Loucy (cell line): ENCODE measurements around the gene TIGD4.

Experiments used
- H2AFZ ChIP-seq: fragments of 200-600 bp; sonication (generic); 2 replicates; pipeline ENCODE4 v1.6.0; 2016; ENCODE audit warnings: antibody characterized with exemption, mild to moderate bottlenecking, low read length, moderate library complexity
- H3F3A ChIP-seq: fragments of 200-600 bp; 2 replicates; pipeline ENCODE4 v1.6.0; 2016; ENCODE audit warnings: antibody characterized with exemption, low read depth, mild to moderate bottlenecking
- H3K27me3 ChIP-seq: fragments of 200-600 bp; sonication (generic); 2 replicates; pipeline ENCODE4 v1.6.1; 2014; ENCODE audit warnings: low read length, mild to moderate bottlenecking; ENCODE audit not compliant: insufficient read depth, poor library complexity, severe bottlenecking
- H3K36me3 ChIP-seq: fragments of 200-600 bp; sonication (generic); 2 replicates; pipeline ENCODE4 v1.6.1; 2016; ENCODE audit warnings: low read length; ENCODE audit not compliant: insufficient read depth
- H3K4me1 ChIP-seq: fragments of 200-600 bp; sonication (generic); 2 replicates; pipeline ENCODE4 v1.5.1; 2014; ENCODE audit warnings: low read length, mild to moderate bottlenecking; ENCODE audit not compliant: insufficient read depth, poor library complexity, severe bottlenecking
- H3K4me2 ChIP-seq: fragments of 200-600 bp; sonication (generic); 2 replicates; pipeline ENCODE4 v1.6.0; 2014; ENCODE audit warnings: antibody characterized with exemption, low read length, low read depth, mild to moderate bottlenecking; ENCODE audit not compliant: poor library complexity, severe bottlenecking
- H3K4me3 ChIP-seq: fragments of 200-600 bp; sonication (generic); 2 replicates; pipeline ENCODE4 v1.5.1; 2014; ENCODE audit warnings: low read length, mild to moderate bottlenecking, mixed read lengths; ENCODE audit not compliant: poor library complexity, severe bottlenecking
- H3K79me2 ChIP-seq: fragments of 200-600 bp; sonication (generic); 2 replicates; pipeline ENCODE4 v1.6.1; 2014; ENCODE audit warnings: low read length; ENCODE audit not compliant: insufficient read depth
- H3K9ac ChIP-seq: fragments of 200-600 bp; sonication (generic); 2 replicates; pipeline ENCODE4 v1.6.0; 2014; ENCODE audit warnings: mild to moderate bottlenecking, low read depth, low read length, moderate library complexity; ENCODE audit not compliant: poor library complexity, severe bottlenecking
- H3K9me2 ChIP-seq: fragments of 200-600 bp; sonication (generic); replicated peaks from 2 replicates; pipeline ENCODE4 v1.6.1; 2016; ENCODE audit warnings: low read depth, low read length, mixed read lengths
- H3K9me3 ChIP-seq: fragments of 200-600 bp; sonication (generic); 2 replicates; pipeline ENCODE4 v1.6.1; 2014; ENCODE audit warnings: mild to moderate bottlenecking, antibody characterized with exemption, low read length, low read depth; ENCODE audit not compliant: insufficient read depth
- H4K20me1 ChIP-seq: fragments of 200-600 bp; sonication (generic); 2 replicates; pipeline ENCODE4 v1.6.0; 2014; ENCODE audit warnings: antibody characterized with exemption, low read length, mild to moderate bottlenecking; ENCODE audit not compliant: insufficient read depth, poor library complexity, severe bottlenecking
- CTCF ChIP-seq: fragments of 200-600 bp; sonication (generic); conservative IDR thresholded peaks from 2 replicates; pipeline ENCODE4 v1.5.1; 2014; ENCODE audit warnings: mild to moderate bottlenecking, antibody characterized with exemption, low read length
- EZH2phosphoT487 ChIP-seq: fragments of 200-600 bp; IDR thresholded peaks from 2 replicates; pipeline ENCODE4 v1.6.1; 2018; ENCODE audit warnings: antibody characterized with exemption, mild to moderate bottlenecking, moderate library complexity, borderline replicate concordance

The TIGD4 gene

GRCh38 chr4:152824561-152824960 is 45.0 kb upstream of the TIGD4 start:
- Histone ChIP-seq H3K4me3 (no peak overlapping the region), H3K79me2 (no peaks in the 10 kb centered on the region), H3K4me1 (no peaks in the 10 kb centered on the region), H3K4me2 (no peak overlapping the region), H4K20me1 (no peaks in the 10 kb centered on the region), H3K9me2 (no peaks in the 10 kb centered on the region), H2AFZ (no peak overlapping the region), H3F3A (no peaks in the 10 kb centered on the region), H3K9ac (no peak overlapping the region), H3K9me3 (0 out of 2 replicates have a peak, but pooled peaks cover 7% of the 10 kb centered on the region), H3K36me3 (peaks cover 6% of the 10 kb centered on the region; the same call in 1 of the 2 replicates), H3K27me3 (no peaks in the 10 kb centered on the region)
- TF ChIP-seq CTCF = no peak
- no peak for TF ChIP-seq EZH2phosphoT487

GRCh38 chr4:152822323-152822722 is 42.8 kb upstream of the TIGD4 start:
- H3F3A ChIP-seq = no peaks in the 10 kb centered on the region
- H3K79me2 ChIP-seq = peaks cover 12% of the 10 kb centered on the region; the same call in 1 of the 2 replicates
- H3K9me2 ChIP-seq = no peaks in the 10 kb centered on the region
- peaks cover 10% of the 10 kb centered on the region; the same call in 1 of the 2 replicates for H3K36me3 ChIP-seq
- no peak overlapping the region for H3K4me3 ChIP-seq
- 0 out of 2 replicates have a peak, but pooled peaks cover 3% of the 10 kb centered on the region for H3K9me3 ChIP-seq
- TF ChIP-seq EZH2phosphoT487 (no peak), CTCF (no peak)
- no peaks in the 10 kb centered on the region for H3K27me3 ChIP-seq
- H3K4me2 ChIP-seq = no peak overlapping the region
- H4K20me1 ChIP-seq = no peaks in the 10 kb centered on the region
- no peak overlapping the region for H3K9ac ChIP-seq
- H2AFZ ChIP-seq = no peak overlapping the region
- peaks cover 9% of the 10 kb centered on the region for H3K4me1 ChIP-seq

GRCh38 chr4:152820073-152820472 is 40.5 kb upstream of the TIGD4 start:
- Histone ChIP-seq H3K79me2 (peaks cover 20% of the 10 kb centered on the region; the same call in 1 of the 2 replicates), H3K9me2 (no peaks in the 10 kb centered on the region), H3K9me3 (0 out of 2 replicates have a peak, but pooled peaks cover 3% of the 10 kb centered on the region), H3K9ac (no peak overlapping the region), H3K4me3 (no peak overlapping the region), H3K4me1 (peaks cover 17% of the 10 kb centered on the region), H4K20me1 (peaks cover 6% of the 10 kb centered on the region), H3K36me3 (peaks cover 10% of the 10 kb centered on the region; the same call in 1 of the 2 replicates), H3K4me2 (no peak overlapping the region), H2AFZ (no peak overlapping the region), H3F3A (peaks cover 6% of the 10 kb centered on the region; the same call in 1 of the 2 replicates), H3K27me3 (no peaks in the 10 kb centered on the region)
- TF ChIP-seq EZH2phosphoT487 (no peak), CTCF (peak; percentile 41)
